GM19395 (cell line): Measurements from ENCODE around the gene CDK5R1.
A peak's percentile ranks its signal among the peaks of the same experiment; 100 is the strongest.
"Not testable (repeated sequence)": the region's sequence is repeated elsewhere in the genome, so short reads cannot be mapped to it uniquely, and the experiment has no call there.

Experiments used
- ATAC-seq: cut with Tn5 transposase; IDR thresholded peaks from one replicate; pipeline ENCODE4 v1.9.1; 2021; ENCODE audit warnings: mild to moderate bottlenecking, moderate library complexity; ENCODE audit not compliant: unreplicated experiment

The CDK5R1 gene

GRCh38 chr17:32486701-32487472, at the start of gene CDK5R1:
Gene CDK5R1, plus strand, starts transcription at chr17:32486993. Its CDS starts 628 bp downstream, at chr17:32487621.
- peak; percentile 49 for ATAC-seq

- ATAC-seq, result no peak
Measured at GRCh38 chr17:32440722-32441121, 46.1 kb upstream of the CDK5R1 start.

- no peak for ATAC-seq
Measured at GRCh38 chr17:32441886-32442285, 44.9 kb upstream of the CDK5R1 start.

- ATAC-seq, result no peak
Measured at GRCh38 chr17:32443827-32444300, 42.9 kb upstream of the CDK5R1 start.

GRCh38 chr17:32444301-32445073, 42.3 kb upstream of the CDK5R1 start, which contains the start of gene PSMD11:
Gene PSMD11, plus strand, starts transcription at chr17:32444510. Its CDS starts 14 bp downstream, at chr17:32444524.
- peak; percentile 92 for ATAC-seq

GRCh38 chr17:32445074-32445415, 41.7 kb upstream of the CDK5R1 start:
- ATAC-seq, result peak; percentile 23

GRCh38 chr17:32445497-32445896, 41.3 kb upstream of the CDK5R1 start:
- no peak for ATAC-seq

- ATAC-seq, result no peak
Measured at GRCh38 chr17:32445971-32446370, 40.8 kb upstream of the CDK5R1 start.

GRCh38 chr17:32446949-32447348, 39.8 kb upstream of the CDK5R1 start:
- ATAC-seq, result no peak

GRCh38 chr17:32449963-32450362, 36.8 kb upstream of the CDK5R1 start:
- no peak for ATAC-seq

GRCh38 chr17:32450379-32450778, 36.4 kb upstream of the CDK5R1 start:
- ATAC-seq, result not testable (repeated sequence)

GRCh38 chr17:32451879-32452278, 34.9 kb upstream of the CDK5R1 start:
- ATAC-seq, result no peak

- no peak for ATAC-seq
Measured at GRCh38 chr17:32452281-32452680, 34.5 kb upstream of the CDK5R1 start.

GRCh38 chr17:32453370-32453769, 33.4 kb upstream of the CDK5R1 start:
- no peak for ATAC-seq

- ATAC-seq, result no peak
Measured at GRCh38 chr17:32458371-32458770, 28.4 kb upstream of the CDK5R1 start.

GRCh38 chr17:32460054-32460453, 26.7 kb upstream of the CDK5R1 start:
- ATAC-seq, result no peak

GRCh38 chr17:32461498-32461852, 25.3 kb upstream of the CDK5R1 start:
- ATAC-seq, result no peak

GRCh38 chr17:32461853-32462617, 24.8 kb upstream of the CDK5R1 start:
- ATAC-seq, result no peak

- ATAC-seq, result no peak
Measured at GRCh38 chr17:32463304-32463703, 23.5 kb upstream of the CDK5R1 start.

GRCh38 chr17:32464374-32464773, 22.4 kb upstream of the CDK5R1 start:
- ATAC-seq, result no peak

- ATAC-seq, result no peak
Measured at GRCh38 chr17:32467949-32468348, 18.8 kb upstream of the CDK5R1 start.
